ENCODE measurements around the gene ARFGAP3.

The ARFGAP3 gene

GRCh38 chr22:42884616-42885375, 27.7 kb upstream of the ARFGAP3 start:
- DNase-seq (ENCODE audit: low spot score), result no peak
- Histone ChIP-seq H3K4me3 (no peak overlapping the region), H3K27ac (peak overlapping the region in 1 of 2 donors; percentile 13)
- TF ChIP-seq, protein P1, sequence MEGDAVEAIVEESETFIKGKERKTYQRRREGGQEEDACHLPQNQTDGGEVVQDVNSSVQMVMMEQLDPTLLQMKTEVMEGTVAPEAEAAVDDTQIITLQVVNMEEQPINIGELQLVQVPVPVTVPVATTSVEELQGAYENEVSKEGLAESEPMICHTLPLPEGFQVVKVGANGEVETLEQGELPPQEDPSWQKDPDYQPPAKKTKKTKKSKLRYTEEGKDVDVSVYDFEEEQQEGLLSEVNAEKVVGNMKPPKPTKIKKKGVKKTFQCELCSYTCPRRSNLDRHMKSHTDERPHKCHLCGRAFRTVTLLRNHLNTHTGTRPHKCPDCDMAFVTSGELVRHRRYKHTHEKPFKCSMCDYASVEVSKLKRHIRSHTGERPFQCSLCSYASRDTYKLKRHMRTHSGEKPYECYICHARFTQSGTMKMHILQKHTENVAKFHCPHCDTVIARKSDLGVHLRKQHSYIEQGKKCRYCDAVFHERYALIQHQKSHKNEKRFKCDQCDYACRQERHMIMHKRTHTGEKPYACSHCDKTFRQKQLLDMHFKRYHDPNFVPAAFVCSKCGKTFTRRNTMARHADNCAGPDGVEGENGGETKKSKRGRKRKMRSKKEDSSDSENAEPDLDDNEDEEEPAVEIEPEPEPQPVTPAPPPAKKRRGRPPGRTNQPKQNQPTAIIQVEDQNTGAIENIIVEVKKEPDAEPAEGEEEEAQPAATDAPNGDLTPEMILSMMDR (IDR thresholded peaks at IDR 0.05), result no peak

- no peak overlapping the region for H3K27ac ChIP-seq
- TF ChIP-seq, protein P1 (IDR thresholded peaks at IDR 0.05), result no peak
- DNase-seq (ENCODE audit: low spot score), result no peak
- no peak overlapping the region for H3K4me3 ChIP-seq
These were observed 26.9 kb upstream of the ARFGAP3 start for GRCh38 chr22:42883970-42884369.

- Histone ChIP-seq H3K4me3 (no peak overlapping the region), H3K27ac (no peak overlapping the region)
- TF ChIP-seq, protein P1 (IDR thresholded peaks at IDR 0.05), result no peak
- DNase-seq (ENCODE audit: low spot score), result no peak
These were observed 26.0 kb upstream of the ARFGAP3 start for GRCh38 chr22:42883121-42883520.

- Histone ChIP-seq H3K27ac (no peak overlapping the region), H3K4me3 (no peak overlapping the region)
- DNase-seq (ENCODE audit: low spot score), result no peak
- TF ChIP-seq, protein P1 (IDR thresholded peaks at IDR 0.05), result no peak
These were observed 25.0 kb upstream of the ARFGAP3 start for GRCh38 chr22:42881982-42882656.

DNA sequence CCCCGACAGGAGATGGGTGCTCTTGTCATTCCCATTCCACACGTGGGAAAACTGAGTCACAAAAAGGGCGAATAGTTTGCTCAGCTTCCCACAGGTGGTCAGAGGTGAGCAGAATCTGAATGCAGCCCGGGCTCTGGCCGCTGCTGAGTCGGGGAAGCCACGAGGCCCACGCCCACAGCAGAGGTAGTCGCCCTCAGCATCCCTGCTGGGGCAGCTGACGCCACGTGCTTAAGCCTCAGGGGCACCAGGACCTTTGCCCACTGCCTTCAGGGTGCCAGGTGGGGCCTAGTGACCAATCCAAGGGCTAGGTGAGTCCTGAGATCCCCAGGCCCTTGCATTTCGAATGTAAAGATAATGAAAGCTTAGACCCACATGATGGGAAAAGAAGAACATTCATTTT, 24.2 kb upstream of the ARFGAP3 start:
- Histone ChIP-seq H3K4me3 (no peak overlapping the region), H3K27ac (no peak overlapping the region)
- TF ChIP-seq, protein P1 (IDR thresholded peaks at IDR 0.05), result no peak
- no peak for DNase-seq (ENCODE audit: low spot score)

DNA sequence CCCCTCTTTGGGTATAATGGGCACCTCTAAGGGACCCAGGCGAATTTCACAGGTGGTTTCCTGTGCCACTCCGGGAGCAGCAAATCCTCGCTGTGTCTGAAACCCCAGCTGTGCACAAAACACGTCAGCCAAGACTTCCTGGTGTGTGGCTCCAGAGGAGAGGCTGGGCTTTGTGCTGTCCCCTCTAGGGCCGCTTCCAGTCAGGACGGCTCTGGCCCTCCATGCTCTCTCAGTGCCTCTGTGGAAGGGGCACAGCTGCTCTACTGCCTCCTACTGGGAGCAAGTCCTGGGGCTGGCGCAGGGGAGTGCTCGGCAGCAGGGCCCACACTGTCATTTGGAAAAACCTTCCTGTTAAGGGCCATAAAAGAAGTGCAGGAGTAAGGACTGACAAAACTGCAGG, 23.7 kb upstream of the ARFGAP3 start:
- DNase-seq (ENCODE audit: low spot score), result no peak
- TF ChIP-seq, protein P1 (IDR thresholded peaks at IDR 0.05), result no peak
- no peak overlapping the region for H3K27ac ChIP-seq
- H3K4me3 ChIP-seq, result no peak overlapping the region

All from coronary artery (tissue), 2 donors.